Smooth muscle cell (in vitro differentiated cells): Measurements from ENCODE around the gene NXPH4. TPM values are rescaled to one million over a fixed set of nuclear protein-coding genes. Genes with fewer than 3 reads are reported as not detected.

Experiments
- DNase-seq: peaks from one replicate; lab custom pipeline; 2025; ENCODE audit not compliant: unreplicated experiment; lab: John Stamatoyannopoulos, UW
- H2AFZ ChIP-seq: fragments of 200-600 bp; sonication (generic); 2 replicates; pipeline ENCODE4 v1.6.0; 2016; ENCODE audit warnings: antibody characterized with exemption, low read depth, mild to moderate bottlenecking
- H3F3A ChIP-seq: fragments of 200-600 bp; sonication (generic); 2 replicates; pipeline ENCODE4 v1.6.0; 2017; ENCODE audit warnings: antibody characterized with exemption, low read depth
- H3K27ac ChIP-seq: fragments of 200-600 bp; sonication (generic); 2 replicates; pipeline ENCODE4 v1.5.1; 2016; ENCODE audit warnings: low read depth, mild to moderate bottlenecking
- H3K27me3 ChIP-seq: fragments of 200-600 bp; sonication (generic); 2 replicates; pipeline ENCODE4 v1.6.1; 2016; ENCODE audit warnings: low read depth, mild to moderate bottlenecking
- H3K36me3 ChIP-seq: fragments of 200-600 bp; sonication (generic); 2 replicates; pipeline ENCODE4 v1.5.1; 2016; ENCODE audit warnings: low read depth
- H3K4me1 ChIP-seq: fragments of 200-600 bp; sonication (generic); 2 replicates; pipeline ENCODE4 v1.5.1; 2016; ENCODE audit warnings: low read depth
- H3K4me2 ChIP-seq: fragments of 200-600 bp; sonication (generic); 2 replicates; pipeline ENCODE4 v1.6.0; 2016; ENCODE audit warnings: mild to moderate bottlenecking
- H3K4me3 ChIP-seq: fragments of 200-600 bp; sonication (generic); 2 replicates; pipeline ENCODE4 v1.5.1; 2016; ENCODE audit warnings: mild to moderate bottlenecking
- H3K79me2 ChIP-seq: fragments of 200-600 bp; sonication (generic); 2 replicates; pipeline ENCODE4 v1.6.0; 2016; ENCODE audit warnings: low read depth, mild to moderate bottlenecking
- H3K9ac ChIP-seq: fragments of 200-600 bp; sonication (generic); 2 replicates; pipeline ENCODE4 v1.6.0; 2016; ENCODE audit warnings: low read depth
- H3K9me3 ChIP-seq: fragments of 200-600 bp; sonication (generic); replicated peaks from 2 replicates; pipeline ENCODE4 v1.5.1; 2016; ENCODE audit warnings: low read depth
- H4K20me1 ChIP-seq: fragments of 200-600 bp; sonication (generic); 2 replicates; pipeline ENCODE4 v1.6.0; 2016; ENCODE audit warnings: low read depth
- CTCF ChIP-seq: fragments of 200-600 bp; sonication (generic); IDR thresholded peaks from 2 replicates; pipeline ENCODE4 v1.5.1; 2017; ENCODE audit warnings: borderline replicate concordance, mild to moderate bottlenecking, antibody characterized with exemption; ENCODE audit not compliant: insufficient read depth, poor library complexity, severe bottlenecking
- WGBS: methylation state at CpG from one replicate; pipeline ENCODE4 v1.1.7; 2016; ENCODE audit warnings: low lambda C conversion rate; 5-methylcytosine and 5-hydroxymethylcytosine counted together
- polyA plus RNA-seq: library from polyadenylated mRNA; unstranded; fragments of >200 nt; fragmentation: Nextera tagmentation; extraction: Ambion mirVana; gene quantifications from 2 replicates; pipeline ENCODE4 v1.2.1, GENCODE V29; 2016
- total RNA-seq: library from RNA; depleted of rRNA; stranded (reverse); fragments of >200 nt; gene quantifications from 2 replicates; pipeline ENCODE4 v1.2.3, GENCODE V29; 2014

NXPH4 gene
- total and polyA plus RNA-seq, 2 experiments from 2014 or later: 3.9 to 10.7 TPM

GRCh38 chr12:57171668-57172067, 44.9 kb upstream of the NXPH4 start:
- Histone ChIP-seq H3K4me2 (no peak overlapping the region), H3K27me3 (no peaks in the 10 kb centered on the region), H3K4me3 (no peak overlapping the region), H4K20me1 (peaks cover 88% of the 10 kb centered on the region), H3K9me3 (no peaks in the 10 kb centered on the region), H3K36me3 (no peaks in the 10 kb centered on the region), H3K79me2 (no peaks in the 10 kb centered on the region), H3K4me1 (no peaks in the 10 kb centered on the region), H3K9ac (no peak overlapping the region), H3F3A (peaks cover 3% of the 10 kb centered on the region), H3K27ac (no peak overlapping the region), H2AFZ (no peak overlapping the region)
- WGBS: 89% methylated on average over 3 of the region's 4 CpGs
- TF ChIP-seq CTCF: no peak
- DNase-seq: no peak

- no peak overlapping the region for H3K4me3 ChIP-seq
- no peak for DNase-seq
- no peak overlapping the region for H2AFZ ChIP-seq
- H3K27ac ChIP-seq: no peak overlapping the region
- no peak overlapping the region for H3K4me2 ChIP-seq
- H3K79me2 ChIP-seq: no peaks in the 10 kb centered on the region
- peak; percentile 46 for TF ChIP-seq CTCF
- no peak overlapping the region for H3K9ac ChIP-seq
- WGBS: 78% methylated on average over 11 of the region's 11 CpGs
- no peaks in the 10 kb centered on the region for H3K36me3 ChIP-seq
- H3K9me3 ChIP-seq: no peaks in the 10 kb centered on the region
- H4K20me1 ChIP-seq: peaks cover 87% of the 10 kb centered on the region
- no peaks in the 10 kb centered on the region for H3K4me1 ChIP-seq
- H3K27me3 ChIP-seq: no peaks in the 10 kb centered on the region
- H3F3A ChIP-seq: no peaks in the 10 kb centered on the region
Measured at GRCh38 chr12:57173089-57173488, 43.5 kb upstream of the NXPH4 start.

GRCh38 chr12:57173683-57174082, 42.9 kb upstream of the NXPH4 start:
- Histone ChIP-seq H2AFZ (no peak overlapping the region), H4K20me1 (peaks cover 91% of the 10 kb centered on the region), H3K9me3 (no peaks in the 10 kb centered on the region), H3F3A (no peaks in the 10 kb centered on the region), H3K27me3 (no peaks in the 10 kb centered on the region), H3K27ac (no peak overlapping the region), H3K4me3 (no peak overlapping the region), H3K36me3 (no peaks in the 10 kb centered on the region), H3K9ac (no peak overlapping the region), H3K79me2 (no peaks in the 10 kb centered on the region), H3K4me1 (no peaks in the 10 kb centered on the region), H3K4me2 (no peak overlapping the region)
- no peak for TF ChIP-seq CTCF
- DNase-seq: no peak
- WGBS: 97% methylated on average over 14 of the region's 14 CpGs

GRCh38 chr12:57175428-57176138, 41.0 kb upstream of the NXPH4 start:
- WGBS: 70% methylated on average over 29 of the region's 29 CpGs

More at GRCh38 chr12:57175428-57176138, 41.0 kb upstream of the NXPH4 start:
- H3K4me3 ChIP-seq: no peak overlapping the region
- no peak overlapping the region for H3K4me2 ChIP-seq
- no peak overlapping the region for H3K9ac ChIP-seq
- H3K4me1 ChIP-seq: no peaks in the 10 kb centered on the region
- peak; percentile 14 for DNase-seq
- H3K9me3 ChIP-seq: no peaks in the 10 kb centered on the region
- no peaks in the 10 kb centered on the region for H3K36me3 ChIP-seq
- TF ChIP-seq CTCF: peak; percentile 71
- H4K20me1 ChIP-seq: peaks cover 78% of the 10 kb centered on the region
- H2AFZ ChIP-seq: no peak overlapping the region
- no peaks in the 10 kb centered on the region for H3K27me3 ChIP-seq
- no peak overlapping the region for H3K27ac ChIP-seq
- H3K79me2 ChIP-seq: no peaks in the 10 kb centered on the region
- H3F3A ChIP-seq: no peaks in the 10 kb centered on the region
